ENCODE data around the gene CDH4. TPM values are rescaled to one million over a fixed set of nuclear protein-coding genes. Genes with fewer than 3 reads are reported as not detected.

CDH4 gene
- total RNA-seq, 2 experiments from 2014 or later = 0.06 to 0.08 TPM

DNA sequence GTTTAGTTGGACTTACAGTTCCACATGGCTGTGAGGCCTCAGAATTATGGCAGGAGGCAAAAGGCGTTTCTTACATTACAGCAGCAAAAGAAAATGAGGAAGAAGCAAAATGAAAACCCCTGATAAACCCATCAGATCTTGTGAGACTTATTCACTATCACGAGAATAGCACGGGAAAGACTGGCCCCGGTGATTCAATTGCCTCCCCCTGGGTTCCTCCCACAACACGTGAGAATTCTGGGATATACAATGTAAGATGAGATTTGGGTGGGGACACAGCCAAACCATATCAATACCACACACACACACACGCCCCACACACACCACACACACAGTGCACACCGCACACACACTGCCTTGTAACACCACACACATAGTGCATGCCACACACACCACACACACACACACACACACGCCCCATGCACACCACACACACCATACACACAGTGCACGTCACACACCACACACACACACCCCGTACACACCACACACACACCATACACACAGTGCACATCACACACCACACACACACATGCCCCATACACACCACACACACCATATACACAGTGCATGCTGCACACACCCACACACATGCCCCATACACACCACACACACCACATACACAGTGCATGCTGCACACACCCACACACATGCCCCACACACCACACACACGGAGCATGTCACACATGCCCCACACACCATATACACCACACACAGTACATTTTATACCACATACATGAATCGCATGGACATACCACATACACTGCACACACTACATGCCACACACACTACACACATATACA is 503.1 kb downstream of the CDH4 start:
- Mint-ChIP-seq H3K4me3 (no peak overlapping the region), H3K9me3 (peaks cover 2% of the 10 kb centered on the region), H3K4me1 (no peaks in the 10 kb centered on the region), H3K27me3 (no peaks in the 10 kb centered on the region), H3K36me3 (no peaks in the 10 kb centered on the region), H3K27ac (no peak overlapping the region)
- no peak for DNase-seq

DNA sequence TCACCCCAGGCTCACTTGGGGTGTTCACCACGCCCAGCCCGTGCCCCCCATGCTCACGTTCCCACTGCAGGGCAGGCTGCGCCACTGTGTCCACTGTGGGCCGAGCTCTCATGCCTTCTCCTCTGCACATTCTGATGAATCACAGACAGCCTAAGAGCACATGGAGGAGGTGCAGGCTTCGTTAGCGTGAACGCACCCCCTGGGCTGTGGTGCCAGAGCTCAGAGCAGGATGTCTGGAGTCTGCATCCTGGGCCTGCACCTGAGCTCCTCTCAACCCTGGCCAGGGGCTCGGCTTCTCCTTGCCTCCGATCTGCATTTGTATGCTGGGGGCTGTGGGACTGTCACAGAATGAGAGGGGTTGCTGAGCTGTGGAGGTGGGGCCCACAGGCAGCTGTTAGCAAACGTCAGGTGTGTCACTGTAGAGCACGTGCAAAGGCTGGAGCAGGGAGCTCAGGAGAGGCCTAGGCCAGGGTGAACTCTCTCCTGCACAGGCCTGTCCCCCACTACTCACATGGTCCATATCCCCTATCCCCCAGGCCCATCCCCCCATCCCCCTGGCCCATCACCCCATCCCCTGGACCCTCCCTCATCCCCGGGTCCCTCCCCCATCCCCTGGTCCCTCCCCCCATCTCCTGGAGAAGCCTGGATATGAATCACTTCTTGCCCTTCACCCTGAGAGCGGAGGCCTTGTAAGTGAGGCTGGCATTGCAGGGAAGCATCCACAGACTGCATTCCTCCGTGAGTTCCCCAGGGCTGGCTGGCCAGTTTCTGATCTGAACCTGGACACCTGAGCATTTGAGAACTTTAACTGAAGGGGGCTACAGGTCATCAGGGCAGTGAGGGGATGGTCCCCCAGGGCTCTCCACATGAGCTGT is 504.1 kb downstream of the CDH4 start:
- no peaks in the 10 kb centered on the region for H3K4me1 Mint-ChIP-seq
- no peaks in the 10 kb centered on the region for H3K36me3 Mint-ChIP-seq
- H3K4me3 Mint-ChIP-seq = no peak overlapping the region
- H3K27ac Mint-ChIP-seq = no peak overlapping the region
- no peak for DNase-seq
- no peaks in the 10 kb centered on the region for H3K9me3 Mint-ChIP-seq
- H3K27me3 Mint-ChIP-seq = no peaks in the 10 kb centered on the region

DNA sequence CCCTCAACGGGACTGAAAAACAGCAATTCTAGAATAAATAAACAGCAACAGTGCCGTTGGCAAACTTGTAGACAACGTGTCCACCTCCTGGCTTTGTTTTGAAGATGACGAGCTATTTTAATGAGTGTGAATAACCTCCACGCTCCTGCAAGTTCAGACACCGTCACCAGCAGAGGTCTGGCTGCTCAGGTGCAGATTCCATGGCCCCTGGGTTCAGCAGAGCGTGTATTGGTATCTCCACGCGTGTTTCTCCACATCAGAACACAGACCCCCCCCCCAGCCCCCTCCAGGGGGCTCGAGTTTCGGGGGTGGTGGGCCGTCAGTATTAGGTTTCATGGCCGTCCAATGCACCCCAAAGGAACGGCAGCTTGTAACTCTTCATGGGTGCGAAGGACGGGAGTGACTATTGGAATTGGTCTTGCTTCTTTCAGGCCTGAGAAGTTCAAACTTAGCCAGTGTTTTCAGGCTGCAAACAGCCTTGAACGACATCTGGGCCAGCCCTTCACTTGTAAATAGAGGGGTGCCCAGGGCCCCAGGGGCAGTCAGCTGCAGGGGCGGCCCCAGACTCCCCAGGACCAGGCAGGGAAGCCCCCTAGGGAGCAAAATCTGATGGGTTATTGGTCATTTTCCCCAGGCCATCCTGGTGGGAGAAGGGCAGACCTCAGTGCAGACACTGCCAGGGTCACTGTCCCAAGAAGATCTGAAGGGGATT is 505.1 kb downstream of the CDH4 start:
- no peak for DNase-seq
- H3K4me1 Mint-ChIP-seq = no peaks in the 10 kb centered on the region
- H3K4me3 Mint-ChIP-seq = no peak overlapping the region
- no peaks in the 10 kb centered on the region for H3K9me3 Mint-ChIP-seq
- H3K36me3 Mint-ChIP-seq = no peaks in the 10 kb centered on the region
- H3K27ac Mint-ChIP-seq = no peak overlapping the region
- no peaks in the 10 kb centered on the region for H3K27me3 Mint-ChIP-seq

DNA sequence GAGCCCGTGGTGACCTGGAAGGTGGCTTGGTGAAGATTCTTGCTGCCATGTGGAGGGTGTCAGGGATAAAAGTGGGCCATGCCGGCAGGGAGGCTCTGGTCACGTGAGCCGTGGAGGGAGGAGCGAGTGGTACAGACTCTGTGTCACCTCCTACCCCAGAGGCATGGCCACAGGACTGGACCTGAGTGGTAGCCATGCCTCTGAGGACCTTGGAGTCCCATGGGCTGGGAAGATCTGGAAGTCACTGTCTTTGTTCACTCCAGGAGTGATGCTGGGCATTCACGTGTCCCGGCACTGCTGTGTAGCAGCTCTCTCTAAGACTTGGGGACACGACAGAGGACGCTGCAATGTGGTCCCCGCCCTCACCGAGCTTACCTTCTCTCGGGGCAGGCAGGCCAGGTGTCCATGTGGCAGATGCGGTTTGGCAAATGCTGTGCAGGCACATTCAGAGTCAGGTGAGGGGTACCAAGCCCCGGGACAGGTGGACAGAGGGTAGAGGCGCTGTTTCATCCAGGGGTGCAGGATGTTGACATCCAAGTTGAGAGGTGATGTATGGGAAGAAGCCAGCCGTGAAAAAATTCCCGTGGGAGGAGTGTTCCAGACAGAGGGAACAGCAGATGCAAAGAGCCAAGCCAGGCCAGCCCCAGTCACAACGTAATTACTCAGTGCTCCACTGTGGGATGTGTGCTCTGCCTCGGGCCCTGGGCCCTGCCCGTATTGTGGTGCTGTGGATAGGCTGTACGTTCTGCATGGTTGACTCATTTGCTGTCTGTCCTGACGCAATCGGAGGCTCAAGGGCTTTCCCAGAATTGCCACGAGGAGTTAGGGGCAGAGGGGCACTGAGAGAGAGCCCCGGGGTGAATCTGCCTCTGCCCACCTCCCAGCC is 505.9 kb downstream of the CDH4 start:
- no peak overlapping the region for H3K27ac Mint-ChIP-seq
- no peaks in the 10 kb centered on the region for H3K4me1 Mint-ChIP-seq
- H3K4me3 Mint-ChIP-seq = no peak overlapping the region
- no peaks in the 10 kb centered on the region for H3K27me3 Mint-ChIP-seq
- no peaks in the 10 kb centered on the region for H3K9me3 Mint-ChIP-seq
- DNase-seq = no peak
- H3K36me3 Mint-ChIP-seq = no peaks in the 10 kb centered on the region

DNA sequence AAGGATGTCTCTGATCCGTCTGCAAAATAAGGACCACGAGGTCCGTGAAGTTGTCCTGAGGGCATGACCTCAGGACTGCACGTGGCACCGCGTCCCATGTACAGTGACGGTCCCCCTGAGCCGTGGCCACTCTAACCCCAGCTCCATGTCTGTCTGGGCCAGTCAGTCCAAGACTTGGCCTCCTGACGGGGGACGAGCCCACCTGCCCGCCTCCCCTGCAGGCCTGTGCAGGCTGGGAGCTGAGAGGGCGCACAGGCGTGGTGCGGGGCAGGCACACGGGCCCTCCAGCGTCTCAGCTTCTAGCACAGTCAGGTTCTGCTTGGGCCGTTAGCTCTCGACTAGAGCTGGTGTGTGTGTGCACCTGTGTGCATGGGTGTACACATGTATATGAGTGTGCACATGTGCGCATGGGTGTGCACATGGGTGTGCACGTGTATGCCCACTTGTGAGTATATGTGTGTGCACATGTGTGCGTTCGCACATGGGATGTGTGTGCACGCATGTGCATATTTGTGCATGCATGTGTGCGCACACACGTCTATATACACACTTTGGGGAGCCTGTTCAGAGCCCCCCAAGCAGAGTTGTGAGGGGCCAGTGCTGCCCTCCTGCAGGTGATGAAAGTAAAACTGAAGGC is 506.6 kb downstream of the CDH4 start:
- H3K9me3 Mint-ChIP-seq = no peaks in the 10 kb centered on the region

DNA sequence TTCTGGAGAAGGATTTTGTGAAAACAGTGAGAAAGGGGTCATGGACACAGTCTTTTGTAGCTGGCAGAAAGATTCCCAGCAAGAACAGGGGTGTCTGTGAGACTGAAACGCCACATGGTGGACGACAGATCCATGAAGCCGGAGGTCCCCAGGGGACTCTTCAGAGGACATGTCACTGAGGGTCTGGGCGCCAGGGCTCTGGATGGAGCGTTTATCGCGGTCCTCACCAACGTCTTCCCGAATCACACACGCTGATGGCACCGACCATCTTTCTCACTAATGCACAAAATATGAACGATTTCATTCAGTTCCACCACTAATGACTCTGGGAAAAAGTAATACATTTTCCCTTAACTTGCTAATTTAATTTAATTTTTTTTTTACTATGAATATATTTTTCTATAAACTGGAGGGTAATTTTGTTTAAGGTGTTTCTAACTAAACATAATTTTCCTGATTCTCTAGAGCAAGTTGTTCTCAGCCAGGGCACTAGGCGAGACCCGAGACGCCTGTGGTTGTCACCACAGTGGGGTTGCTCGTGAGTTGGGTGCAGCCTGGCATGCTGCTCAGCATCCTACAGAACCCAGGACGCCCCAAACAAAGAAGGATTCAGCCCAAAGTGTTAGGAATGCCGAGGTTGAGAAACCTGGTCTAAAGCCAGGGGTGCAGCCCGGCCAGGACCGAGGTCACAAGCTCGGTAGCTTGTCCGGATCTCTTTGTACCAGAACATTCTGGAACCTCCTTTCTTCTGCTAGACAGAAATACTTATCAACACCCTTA is 507.4 kb downstream of the CDH4 start:
- H3K27me3 Mint-ChIP-seq = no peaks in the 10 kb centered on the region

More for the DNA sequence above, 506.6 kb downstream of the CDH4 start:
- no peaks in the 10 kb centered on the region for H3K4me1 Mint-ChIP-seq
- H3K27ac Mint-ChIP-seq = no peak overlapping the region
- no peaks in the 10 kb centered on the region for H3K36me3 Mint-ChIP-seq
- no peak overlapping the region for H3K4me3 Mint-ChIP-seq
- no peak for DNase-seq
- no peaks in the 10 kb centered on the region for H3K27me3 Mint-ChIP-seq

DNA sequence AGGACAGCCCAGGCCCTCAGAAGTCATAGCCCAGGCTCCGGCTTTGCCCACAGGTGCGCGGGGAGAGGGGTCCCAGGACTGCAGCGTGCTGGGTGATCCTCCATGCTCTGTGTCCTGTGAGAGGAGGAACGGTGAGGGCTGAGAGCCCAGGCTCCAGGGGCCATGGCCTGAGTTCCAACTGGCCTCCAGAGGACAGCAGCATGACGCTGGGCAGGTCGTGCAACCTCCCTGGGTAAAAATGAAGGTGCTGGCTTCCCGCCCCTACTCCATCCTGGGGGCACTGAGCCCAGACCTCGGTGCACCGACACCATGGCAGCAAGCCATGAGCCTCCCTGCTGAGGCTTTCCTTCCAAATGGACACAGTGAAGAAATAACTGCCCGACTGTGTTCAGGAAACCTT is 508.3 kb downstream of the CDH4 start:
- Mint-ChIP-seq H3K27me3 (no peaks in the 10 kb centered on the region), H3K9me3 (no peaks in the 10 kb centered on the region), H3K4me1 (no peaks in the 10 kb centered on the region), H3K27ac (no peak overlapping the region), H3K4me3 (no peak overlapping the region), H3K36me3 (no peaks in the 10 kb centered on the region)
- no peak for DNase-seq

More for the DNA sequence above, 507.4 kb downstream of the CDH4 start:
- no peak overlapping the region for H3K27ac Mint-ChIP-seq
- no peaks in the 10 kb centered on the region for H3K9me3 Mint-ChIP-seq
- no peak for DNase-seq
- no peaks in the 10 kb centered on the region for H3K36me3 Mint-ChIP-seq
- H3K4me3 Mint-ChIP-seq = no peak overlapping the region
- H3K4me1 Mint-ChIP-seq = no peaks in the 10 kb centered on the region

DNA sequence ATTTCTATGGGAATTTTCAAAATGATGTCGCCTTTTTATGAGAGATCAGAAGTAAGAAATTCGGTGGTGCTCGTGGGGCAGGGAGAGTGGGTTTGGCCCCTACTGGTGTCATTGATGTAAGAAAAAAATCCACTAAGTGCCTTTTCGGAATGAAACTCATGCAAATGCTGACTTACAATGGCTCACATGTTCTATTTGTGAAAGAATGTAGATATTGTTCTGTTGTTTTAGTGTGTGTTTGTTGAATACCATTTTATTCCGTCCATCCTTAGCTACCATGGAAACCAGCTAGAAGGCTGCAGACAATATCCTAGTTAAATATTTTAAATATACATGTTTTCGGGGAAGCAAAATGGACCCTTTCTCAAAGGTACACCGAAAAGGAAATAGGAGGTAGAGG is 508.7 kb downstream of the CDH4 start:
- no peak overlapping the region for H3K27ac Mint-ChIP-seq
- H3K4me1 Mint-ChIP-seq = no peaks in the 10 kb centered on the region

DNA sequence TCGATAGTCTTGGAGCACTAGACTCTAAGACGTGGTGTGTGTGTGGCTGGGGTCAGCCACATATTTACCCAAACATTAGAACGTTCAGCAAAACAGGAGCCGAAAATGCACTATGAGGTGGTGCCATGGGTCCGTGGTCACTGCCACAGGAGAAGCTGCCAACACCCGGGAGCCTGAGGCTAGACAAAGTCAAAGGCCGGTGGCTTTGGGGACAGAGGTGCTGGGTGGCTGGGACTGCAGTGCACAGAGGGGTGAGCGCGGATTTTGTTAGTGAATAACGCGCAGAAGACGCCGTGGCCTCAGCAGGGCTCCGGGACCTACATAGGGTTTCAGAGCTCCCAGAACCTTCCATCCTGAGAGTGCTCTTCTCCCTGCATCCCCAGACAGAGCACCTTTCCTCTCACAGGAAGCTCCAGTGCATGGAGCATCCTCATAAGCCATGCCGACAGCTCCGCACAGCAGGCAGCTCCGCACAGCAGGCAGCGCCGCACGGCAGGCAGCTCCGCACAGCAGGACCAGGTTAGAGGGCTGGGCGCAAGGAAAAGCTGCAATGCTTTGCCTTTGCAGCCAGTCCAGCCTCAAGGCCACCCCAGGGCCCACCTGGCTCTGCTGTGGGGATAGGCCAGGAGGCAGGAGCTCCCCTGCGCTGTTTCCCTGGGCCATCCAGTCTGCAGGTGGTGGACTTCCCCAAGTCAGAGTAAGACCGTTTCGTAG is 509.5 kb downstream of the CDH4 start:
- Mint-ChIP-seq H3K27ac (no peak overlapping the region), H3K27me3 (no peaks in the 10 kb centered on the region), H3K4me3 (no peak overlapping the region), H3K4me1 (no peaks in the 10 kb centered on the region), H3K9me3 (no peaks in the 10 kb centered on the region), H3K36me3 (no peaks in the 10 kb centered on the region)
- no peak for DNase-seq

More for the DNA sequence above, 508.7 kb downstream of the CDH4 start:
- no peaks in the 10 kb centered on the region for H3K27me3 Mint-ChIP-seq
- no peaks in the 10 kb centered on the region for H3K9me3 Mint-ChIP-seq
- DNase-seq = no peak
- H3K36me3 Mint-ChIP-seq = no peaks in the 10 kb centered on the region
- H3K4me3 Mint-ChIP-seq = no peak overlapping the region

DNA sequence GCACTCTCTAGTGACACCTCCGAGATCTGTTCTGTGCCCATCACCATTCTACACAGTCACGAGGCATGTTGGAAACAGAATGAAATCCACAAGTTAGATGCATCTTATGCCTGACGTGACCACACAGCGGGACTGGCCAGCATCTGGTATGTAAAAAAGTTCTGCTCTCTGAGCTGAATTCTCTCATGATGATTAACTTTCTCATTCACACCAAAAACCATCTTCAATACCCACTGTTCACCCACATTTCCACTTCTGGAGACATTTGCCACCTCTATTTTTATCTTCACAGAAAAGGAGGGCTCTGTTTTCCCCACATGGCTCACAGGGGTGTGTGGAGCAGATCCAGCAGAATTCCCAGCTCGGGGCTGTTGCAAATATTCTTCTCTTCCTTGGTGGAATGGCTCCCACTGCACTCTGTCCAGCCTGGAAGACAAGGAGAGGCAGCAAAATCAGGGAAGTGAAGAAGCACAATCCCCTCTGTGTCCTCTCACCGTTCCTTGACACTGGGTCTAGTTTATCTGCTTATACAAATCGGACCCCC is 510.2 kb downstream of the CDH4 start:
- Mint-ChIP-seq H3K9me3 (no peaks in the 10 kb centered on the region), H3K4me1 (no peaks in the 10 kb centered on the region), H3K36me3 (no peaks in the 10 kb centered on the region), H3K27ac (no peak overlapping the region), H3K4me3 (no peak overlapping the region), H3K27me3 (no peaks in the 10 kb centered on the region)
- no peak for DNase-seq

DNA sequence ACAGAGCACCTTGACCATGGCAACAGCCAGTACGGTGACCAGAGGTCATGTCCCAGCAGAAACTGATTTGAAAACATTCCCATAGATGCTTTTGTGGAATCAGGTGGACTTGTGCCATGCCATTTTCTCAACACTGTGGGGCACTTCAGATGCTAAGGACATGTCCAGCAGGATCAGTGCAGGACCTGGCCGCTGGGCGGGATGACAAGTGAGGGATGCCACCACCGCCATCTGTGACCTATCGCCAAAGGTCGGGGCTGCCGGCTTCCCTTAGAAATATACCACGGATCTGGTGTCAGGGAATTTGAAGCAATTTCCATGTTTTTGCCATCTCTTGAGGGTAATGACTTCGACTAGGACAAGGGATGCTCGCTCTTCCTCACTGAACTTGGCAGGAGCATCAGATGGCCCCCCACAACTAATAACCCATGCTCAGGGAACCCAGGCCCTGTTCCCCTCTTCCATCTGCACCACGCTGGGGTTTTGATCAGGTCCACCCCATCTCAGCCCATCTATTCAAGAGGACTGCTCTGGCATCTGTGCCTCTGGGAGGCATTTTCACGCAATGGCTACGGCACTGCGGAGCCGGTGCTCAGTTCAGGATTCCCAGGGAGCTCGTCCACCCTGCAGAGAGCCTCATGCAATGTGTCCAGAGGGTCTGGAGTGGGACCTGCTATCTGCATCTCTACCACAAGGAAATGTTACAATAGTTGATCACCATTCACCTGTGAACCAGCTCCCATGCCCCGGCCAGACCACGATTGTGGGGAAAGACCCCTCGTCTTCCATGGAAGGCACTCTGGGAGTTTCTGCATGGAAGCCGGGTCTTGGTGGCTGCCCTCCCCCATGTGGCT is 511.1 kb downstream of the CDH4 start:
- no peaks in the 10 kb centered on the region for H3K4me1 Mint-ChIP-seq
- no peaks in the 10 kb centered on the region for H3K36me3 Mint-ChIP-seq
- H3K4me3 Mint-ChIP-seq = no peak overlapping the region
- no peak for DNase-seq
- no peaks in the 10 kb centered on the region for H3K27me3 Mint-ChIP-seq
- no peak overlapping the region for H3K27ac Mint-ChIP-seq
- no peaks in the 10 kb centered on the region for H3K9me3 Mint-ChIP-seq

DNA sequence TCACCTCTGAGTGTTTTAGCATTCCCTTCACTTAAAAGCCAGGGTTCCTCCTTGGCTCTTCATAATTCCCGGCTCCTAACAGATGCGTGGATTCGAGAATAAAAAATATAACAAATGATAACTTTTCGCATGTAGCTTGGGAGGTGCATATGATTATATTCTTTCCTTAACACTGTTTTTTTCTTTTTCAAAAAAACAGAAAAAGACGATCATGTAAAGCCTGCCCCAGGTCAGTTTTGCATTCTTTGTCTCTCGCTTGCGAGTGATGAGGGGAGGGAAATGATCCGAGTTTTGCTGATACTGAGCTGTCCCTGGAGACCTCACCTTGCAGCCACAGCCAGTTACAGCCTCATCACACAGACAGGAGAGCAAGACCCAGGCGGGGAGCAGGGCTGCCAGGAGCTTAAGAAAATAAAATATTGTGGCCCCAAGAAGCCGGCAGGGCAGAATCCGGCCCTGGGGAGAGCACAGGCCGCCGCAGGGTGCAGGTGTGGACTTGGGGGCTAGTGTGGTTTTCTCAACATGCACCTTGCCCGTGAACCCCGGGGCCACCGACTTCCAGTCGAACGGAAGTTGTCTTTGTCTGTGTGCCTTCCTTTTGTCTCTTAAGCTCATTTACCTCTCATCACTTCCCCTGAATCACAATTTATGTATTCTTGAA is 511.8 kb downstream of the CDH4 start:
- no peak for DNase-seq
- H3K27me3 Mint-ChIP-seq = no peaks in the 10 kb centered on the region
- no peaks in the 10 kb centered on the region for H3K4me1 Mint-ChIP-seq
- no peaks in the 10 kb centered on the region for H3K9me3 Mint-ChIP-seq
- no peak overlapping the region for H3K4me3 Mint-ChIP-seq
- H3K36me3 Mint-ChIP-seq = no peaks in the 10 kb centered on the region
- no peak overlapping the region for H3K27ac Mint-ChIP-seq

Measured in activated naive CD8-positive, alpha-beta T cell treated with anti-CD3 and anti-CD28 coated beads for 36 hours (primary cell).